Nephron progenitor cell (in vitro differentiated cells): Measurements from ENCODE around the gene ZNF516.

Source experiments
- DNase-seq: peaks from one replicate; pipeline ENCODE4 v3.0.0; 2021
- H3K27ac Mint-ChIP-seq: 2 replicates; pipeline ENCODE4 v1.8.0; 2021; ENCODE audit warnings: mild to moderate bottlenecking, moderate library complexity, mixed read lengths
- H3K27me3 Mint-ChIP-seq: 2 replicates; pipeline ENCODE4 v1.8.0; 2021; ENCODE audit warnings: mild to moderate bottlenecking, low read depth, mixed read lengths; ENCODE audit not compliant: poor library complexity
- H3K36me3 Mint-ChIP-seq: 2 replicates; pipeline ENCODE4 v1.8.0; 2021; ENCODE audit warnings: low read depth, mixed read lengths
- H3K4me1 Mint-ChIP-seq: 2 replicates; pipeline ENCODE4 v1.8.0; 2021; ENCODE audit warnings: mixed read lengths
- H3K4me3 Mint-ChIP-seq: 2 replicates; pipeline ENCODE4 v1.8.0; 2021; ENCODE audit warnings: mild to moderate bottlenecking, moderate library complexity, mixed read lengths
- H3K9me3 Mint-ChIP-seq: 2 replicates; pipeline ENCODE4 v1.8.0; 2021; ENCODE audit warnings: mild to moderate bottlenecking, moderate library complexity, mixed read lengths
- TF ChIP-seq, protein P1 (sequence below): fragments of 200-600 bp; sonication (generic); IDR thresholded peaks from 2 replicates; pipeline ENCODE4 v1.5.0; 2021; ENCODE audit warnings: antibody characterized with exemption

The ZNF516 gene

DNA sequence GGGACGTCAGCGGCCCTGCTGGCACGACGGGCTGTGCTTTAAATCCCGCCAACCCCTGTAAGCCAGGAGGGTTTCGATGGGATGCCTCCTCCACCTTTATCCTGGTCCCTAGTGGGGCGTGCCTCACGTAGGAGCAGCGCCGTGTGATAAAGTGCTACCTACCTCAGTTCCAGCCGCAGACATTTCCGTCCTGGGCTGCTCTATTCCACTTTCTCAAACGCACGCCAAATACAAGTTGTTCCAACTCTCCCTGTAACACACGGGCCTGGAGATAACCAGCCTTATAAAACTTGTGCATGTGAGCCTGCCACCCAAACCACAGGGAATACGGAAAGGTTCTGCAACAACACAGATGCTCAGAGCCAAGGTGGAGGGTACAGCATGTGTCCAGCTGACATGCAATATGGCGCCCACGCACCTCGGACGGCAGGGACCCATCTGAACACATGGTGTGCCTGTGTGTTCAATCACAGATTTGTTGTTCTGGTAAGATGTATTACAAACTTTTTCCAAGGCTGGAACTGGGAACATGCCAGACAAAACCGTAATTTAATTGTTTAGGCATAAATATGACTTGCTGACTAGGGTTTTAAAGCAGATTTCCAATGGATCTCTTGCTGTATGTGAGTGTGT lies 47.7 kb downstream of the ZNF516 start:
- Mint-ChIP-seq H3K9me3 (no peaks in the 10 kb centered on the region), H3K4me3 (no peak overlapping the region), H3K27ac (no peak overlapping the region), H3K4me1 (peaks cover 93% of the 10 kb centered on the region), H3K36me3 (peaks cover 39% of the 10 kb centered on the region), H3K27me3 (no peaks in the 10 kb centered on the region)
- DNase-seq, result no peak
- TF ChIP-seq, protein P1, sequence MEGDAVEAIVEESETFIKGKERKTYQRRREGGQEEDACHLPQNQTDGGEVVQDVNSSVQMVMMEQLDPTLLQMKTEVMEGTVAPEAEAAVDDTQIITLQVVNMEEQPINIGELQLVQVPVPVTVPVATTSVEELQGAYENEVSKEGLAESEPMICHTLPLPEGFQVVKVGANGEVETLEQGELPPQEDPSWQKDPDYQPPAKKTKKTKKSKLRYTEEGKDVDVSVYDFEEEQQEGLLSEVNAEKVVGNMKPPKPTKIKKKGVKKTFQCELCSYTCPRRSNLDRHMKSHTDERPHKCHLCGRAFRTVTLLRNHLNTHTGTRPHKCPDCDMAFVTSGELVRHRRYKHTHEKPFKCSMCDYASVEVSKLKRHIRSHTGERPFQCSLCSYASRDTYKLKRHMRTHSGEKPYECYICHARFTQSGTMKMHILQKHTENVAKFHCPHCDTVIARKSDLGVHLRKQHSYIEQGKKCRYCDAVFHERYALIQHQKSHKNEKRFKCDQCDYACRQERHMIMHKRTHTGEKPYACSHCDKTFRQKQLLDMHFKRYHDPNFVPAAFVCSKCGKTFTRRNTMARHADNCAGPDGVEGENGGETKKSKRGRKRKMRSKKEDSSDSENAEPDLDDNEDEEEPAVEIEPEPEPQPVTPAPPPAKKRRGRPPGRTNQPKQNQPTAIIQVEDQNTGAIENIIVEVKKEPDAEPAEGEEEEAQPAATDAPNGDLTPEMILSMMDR, result no peak

DNA sequence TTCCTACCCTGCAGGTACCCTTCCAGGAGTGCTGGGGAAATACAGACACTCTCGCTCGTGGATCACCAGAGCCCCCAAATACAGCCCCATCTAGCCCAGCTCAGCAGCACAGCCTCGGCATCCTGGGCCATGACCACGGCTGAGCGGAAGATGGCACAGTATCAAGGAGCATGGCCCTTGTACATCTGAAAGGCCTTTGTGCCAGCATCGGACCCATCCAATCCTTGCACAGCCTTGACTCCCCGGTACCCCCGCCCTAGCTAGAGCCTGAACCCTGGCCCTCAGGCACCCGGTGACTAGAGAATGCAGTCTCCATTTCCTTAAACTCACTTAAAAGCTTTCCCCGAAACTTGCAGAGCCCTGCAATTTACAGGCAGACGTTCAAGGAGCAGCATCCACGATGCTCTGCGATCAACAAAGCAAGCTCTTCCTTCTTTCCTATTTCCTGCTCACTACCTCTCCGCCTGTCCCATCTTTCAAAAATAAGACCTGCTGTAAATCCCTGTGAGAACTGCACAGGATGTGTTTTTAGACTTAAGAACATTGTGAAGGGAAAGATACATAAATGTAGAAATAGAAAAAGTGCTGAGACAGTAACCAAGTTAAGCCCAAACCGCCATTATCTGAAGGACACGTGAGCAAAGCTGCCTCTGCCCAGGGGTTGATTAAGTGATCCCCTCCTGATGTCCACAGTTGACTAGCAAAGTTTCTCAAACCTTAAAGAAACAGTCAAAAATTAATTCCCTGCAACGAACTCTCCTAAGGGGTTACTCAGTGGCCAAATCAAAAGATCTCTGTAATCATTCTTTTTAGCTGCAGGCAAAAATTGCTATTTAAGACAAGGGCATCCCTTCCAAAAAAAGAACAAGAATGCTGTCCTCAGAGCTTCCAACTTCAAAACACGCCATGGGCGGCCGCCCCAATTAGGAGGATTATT lies 48.5 kb downstream of the ZNF516 start:
- TF ChIP-seq, protein P1, result no peak
- H3K27me3 Mint-ChIP-seq, result no peaks in the 10 kb centered on the region
- H3K27ac Mint-ChIP-seq, result peak overlapping the region; percentile 84
- peaks cover 85% of the 10 kb centered on the region for H3K4me1 Mint-ChIP-seq
- DNase-seq, result no peak
- H3K9me3 Mint-ChIP-seq, result no peaks in the 10 kb centered on the region
- no peak overlapping the region for H3K4me3 Mint-ChIP-seq
- H3K36me3 Mint-ChIP-seq, result peaks cover 39% of the 10 kb centered on the region

DNA sequence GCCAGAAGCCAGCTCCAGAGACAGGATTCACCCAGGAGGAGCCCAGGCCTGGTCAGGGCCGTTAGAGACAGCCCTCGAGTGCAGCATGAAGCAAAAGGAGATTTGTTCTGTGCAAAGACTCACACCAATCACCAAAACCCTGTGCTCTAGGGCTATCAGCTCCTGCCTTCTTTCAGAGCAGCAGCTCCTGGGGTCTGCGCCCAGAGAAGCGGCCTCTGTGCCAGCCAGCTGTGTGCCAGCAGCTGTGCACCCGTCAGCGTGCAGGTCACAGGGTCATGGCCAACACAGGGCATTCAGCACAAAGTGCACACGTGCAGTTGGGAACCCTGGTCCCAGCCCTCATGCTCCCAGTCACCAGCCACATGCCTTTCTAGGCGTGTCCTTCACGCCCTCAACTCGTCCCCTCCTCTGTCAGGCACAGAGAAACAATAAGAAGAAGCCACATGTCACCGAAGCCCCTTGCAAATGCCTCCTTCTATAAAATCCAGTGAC lies 49.3 kb downstream of the ZNF516 start:
- H3K27me3 Mint-ChIP-seq, result no peaks in the 10 kb centered on the region
- DNase-seq, result no peak
- peak overlapping the region; percentile 84 for H3K27ac Mint-ChIP-seq
- peaks cover 42% of the 10 kb centered on the region for H3K36me3 Mint-ChIP-seq
- H3K4me3 Mint-ChIP-seq, result no peak overlapping the region
- TF ChIP-seq, protein P1, result no peak
- peaks cover 79% of the 10 kb centered on the region for H3K4me1 Mint-ChIP-seq
- no peaks in the 10 kb centered on the region for H3K9me3 Mint-ChIP-seq

DNA sequence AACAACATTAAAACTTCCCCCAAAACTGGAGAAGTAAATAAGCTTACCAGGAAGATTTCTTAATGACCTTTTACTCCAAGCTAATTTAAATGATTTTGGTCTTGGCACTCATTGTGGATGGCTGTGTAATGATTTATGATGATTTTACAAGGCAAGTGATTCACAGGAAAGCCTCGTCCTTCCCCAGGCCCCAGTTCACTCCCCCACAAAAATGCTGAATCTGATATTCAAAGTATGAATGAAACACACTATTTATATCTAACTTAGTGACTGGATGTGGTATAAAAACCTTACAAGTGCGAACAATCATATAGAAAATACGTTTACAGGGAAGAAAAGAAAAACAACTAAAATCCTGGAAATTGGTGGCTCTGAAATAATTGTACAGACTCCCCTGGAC lies 49.8 kb downstream of the ZNF516 start:
- no peak overlapping the region for H3K4me3 Mint-ChIP-seq

DNA sequence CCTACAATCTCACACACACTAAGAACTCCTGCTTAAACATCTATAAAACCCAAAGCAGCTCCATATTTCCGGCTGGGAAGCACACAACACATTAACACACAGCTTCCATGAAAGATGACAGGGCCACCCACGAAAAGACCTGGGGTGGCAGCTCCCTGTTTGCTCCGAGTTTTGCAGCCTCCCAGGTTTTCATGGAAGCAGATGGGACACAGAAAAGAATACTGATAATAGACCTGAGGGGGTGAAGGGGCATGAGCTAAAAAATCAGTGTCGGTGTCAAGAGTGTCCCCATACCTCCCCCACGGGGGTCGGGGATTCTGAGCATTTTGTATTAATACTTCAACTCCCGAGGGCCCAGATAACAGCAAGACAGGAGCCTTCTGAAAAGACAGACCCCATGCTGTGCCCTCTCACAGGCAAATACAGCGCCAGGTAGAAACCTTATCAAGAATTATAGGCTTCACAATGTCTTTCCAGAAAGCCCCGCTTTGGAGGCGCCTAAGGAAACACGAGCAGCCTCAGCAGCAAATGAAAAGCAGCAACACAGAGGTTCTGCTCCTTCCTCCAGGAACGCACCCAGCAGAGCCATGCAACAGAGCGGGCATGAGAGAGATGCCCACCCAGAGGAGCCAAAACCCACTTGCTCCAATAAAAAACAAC lies 50.5 kb downstream of the ZNF516 start:
- TF ChIP-seq, protein P1, result no peak
- H3K4me1 Mint-ChIP-seq, result peaks cover 79% of the 10 kb centered on the region
- H3K36me3 Mint-ChIP-seq, result peaks cover 52% of the 10 kb centered on the region
- DNase-seq, result no peak
- H3K4me3 Mint-ChIP-seq, result no peak overlapping the region
- H3K9me3 Mint-ChIP-seq, result no peaks in the 10 kb centered on the region
- H3K27ac Mint-ChIP-seq, result peak overlapping the region; percentile 90
- no peaks in the 10 kb centered on the region for H3K27me3 Mint-ChIP-seq

More for the DNA sequence above, 49.8 kb downstream of the ZNF516 start:
- TF ChIP-seq, protein P1, result no peak
- Mint-ChIP-seq H3K9me3 (no peaks in the 10 kb centered on the region), H3K27me3 (no peaks in the 10 kb centered on the region), H3K4me1 (peaks cover 79% of the 10 kb centered on the region), H3K36me3 (peaks cover 47% of the 10 kb centered on the region), H3K27ac (peak overlapping the region; percentile 84)
- no peak for DNase-seq
